Right cardiac atrium (tissue), 5 donors: ENCODE measurements around the gene NID2. TPM values are rescaled to one million over a fixed set of nuclear protein-coding genes. Genes with fewer than 3 reads are reported as not detected.

ENCODE experiments used
- ATAC-seq, 2 donors: fragments of 200-7000 bp; cut with Tn5 transposase; one replicate each; pipeline versions ENCODE4 v1.8.0 to v1.9.1; 2020; ENCODE audit warnings: moderate library complexity in 2 of 2, mild to moderate bottlenecking in 1 of 2
- DNase-seq, 3 donors: peaks; one replicate each; pipeline ENCODE4 v3.0.0-alpha.2; 2020
- H3K27ac ChIP-seq: one replicate; pipeline ENCODE4 v1.5.1; 2013; ENCODE audit warnings: mild to moderate bottlenecking, low read length, control low read depth, moderate library complexity
- H3K27me3 ChIP-seq: one replicate; pipeline ENCODE4 v1.6.1; 2013; ENCODE audit not compliant: control insufficient read depth, insufficient read depth
- H3K4me1 ChIP-seq: one replicate; pipeline ENCODE4 v1.6.1; 2013; ENCODE audit warnings: low read length; ENCODE audit not compliant: control insufficient read depth, insufficient read depth
- H3K4me3 ChIP-seq: one replicate; pipeline ENCODE4 v1.5.1; 2013; ENCODE audit warnings: low read length, control low read depth
- H3K9me3 ChIP-seq: one replicate; pipeline ENCODE4 v1.6.1; 2013; ENCODE audit warnings: low read length; ENCODE audit not compliant: control insufficient read depth
- WGBS: extraction: QIAGEN DNeasy Blood & Tissue Kit; methylation state at CpG from one replicate; pipeline ENCODE4 v1.1.7; 2013; 5-methylcytosine and 5-hydroxymethylcytosine counted together
- intact Hi-C, 4 donors: fragments of 100-400 bp; cut with DNase I; formaldehyde crosslinking; loops; one replicate each; pipeline versions ENCODE4 v1.11.0 to v1.14.0; 2022 to 2023
- polyA plus RNA-seq: library from polyadenylated mRNA; stranded (reverse); fragments of 200-250 nt; gene quantifications from one replicate; pipeline ENCODE4 v1.2.3, GENCODE V29; 2013
- total RNA-seq, 4 donors: library from RNA; stranded (reverse); fragmentation: NEBNext Ultra II Directional; extraction: Animal tissue kit (Norgen Biotek cat#: 25700); gene quantifications; one replicate each; pipeline ENCODE4 v1.2.1, GENCODE V29; 2021
- donor health status: healthy with polysubstance abuse.
- donor health status: DM: no; HTN: yes; CAD: no.
- donor health status: DM: no; HTN: no; CAD: no.
- donor health status: DM: no; HTN: yes; CAD: no; lungs with severe emphysema.
- donor health status: DM: yes; HTN: yes; CAD: no.

Gene NID2
- total and polyA plus RNA-seq, 5 donors, result 18.9 to 38.1 (median 25.9) TPM

- Histone ChIP-seq H3K27ac (no peak overlapping the region), H3K27me3 (no peaks in the 10 kb centered on the region), H3K9me3 (no peaks in the 10 kb centered on the region), H3K4me3 (no peak overlapping the region), H3K4me1 (peaks cover 8% of the 10 kb centered on the region)
- DNase-seq (no peak), ATAC-seq (no peak)
- intact Hi-C loops, result loop anchor here in 1 of 4 donors (5.0 kb wide), 1 partner anchor 132 kb away; no protein-coding TSS in a partner anchor
- 53% methylated on average over 3 of the region's 3 CpGs for WGBS
These were observed 68.2 kb downstream of the NID2 start for GRCh38 chr14:52000696-52001095.

DNA sequence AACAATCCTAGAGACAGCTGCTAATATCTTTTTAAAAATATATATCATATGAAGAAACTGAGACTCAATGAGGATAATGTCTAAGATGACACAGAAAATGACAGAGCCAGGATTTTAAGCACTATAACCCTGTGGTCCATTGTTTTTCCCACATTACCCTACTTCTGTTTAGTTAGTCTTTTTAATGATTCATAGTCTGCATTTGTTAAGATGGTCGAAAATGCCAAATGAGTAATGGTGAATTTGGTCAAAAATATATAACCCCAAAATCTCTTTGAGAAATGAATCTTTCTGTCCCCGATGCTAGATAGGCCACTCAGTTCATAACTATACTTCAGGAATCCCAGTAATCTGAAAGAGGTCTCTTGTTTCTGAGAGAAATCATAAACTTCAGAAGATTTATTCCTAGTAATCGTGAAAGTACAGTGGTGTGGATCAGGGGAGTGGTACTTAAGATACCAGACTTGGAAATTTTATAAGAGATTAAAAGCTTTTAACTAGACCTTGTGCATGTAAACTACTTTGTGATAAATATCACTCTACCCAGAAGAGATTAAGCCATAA lies 68.8 kb downstream of the NID2 start:
- ATAC-seq, result no peak
- 57% methylated on average over 3 of the region's 3 CpGs for WGBS
- H3K4me3 ChIP-seq, result no peak overlapping the region
- H3K9me3 ChIP-seq, result no peaks in the 10 kb centered on the region
- H3K4me1 ChIP-seq, result peaks cover 6% of the 10 kb centered on the region
- no peaks in the 10 kb centered on the region for H3K27me3 ChIP-seq
- H3K27ac ChIP-seq, result no peak overlapping the region
- no peak for DNase-seq
- intact Hi-C loops, result loop anchor here in 1 of 4 donors (5.0 kb wide), 1 partner anchor 132 kb away; no protein-coding TSS in a partner anchor

- WGBS, result 48% methylated on average over 2 of the region's 2 CpGs
- no peak overlapping the region for H3K27ac ChIP-seq
- ATAC-seq (no peak), DNase-seq (no peak)
- H3K4me3 ChIP-seq, result no peak overlapping the region
- no peaks in the 10 kb centered on the region for H3K27me3 ChIP-seq
- H3K9me3 ChIP-seq, result no peaks in the 10 kb centered on the region
- intact Hi-C loops, result loop anchor here in 3 of 4 donors (5.0 kb wide), 2 partner anchors 73 to 133 kb away; no protein-coding TSS in a partner anchor
- peaks cover 6% of the 10 kb centered on the region for H3K4me1 ChIP-seq
These were observed 69.8 kb downstream of the NID2 start for GRCh38 chr14:51999084-51999483.

DNA sequence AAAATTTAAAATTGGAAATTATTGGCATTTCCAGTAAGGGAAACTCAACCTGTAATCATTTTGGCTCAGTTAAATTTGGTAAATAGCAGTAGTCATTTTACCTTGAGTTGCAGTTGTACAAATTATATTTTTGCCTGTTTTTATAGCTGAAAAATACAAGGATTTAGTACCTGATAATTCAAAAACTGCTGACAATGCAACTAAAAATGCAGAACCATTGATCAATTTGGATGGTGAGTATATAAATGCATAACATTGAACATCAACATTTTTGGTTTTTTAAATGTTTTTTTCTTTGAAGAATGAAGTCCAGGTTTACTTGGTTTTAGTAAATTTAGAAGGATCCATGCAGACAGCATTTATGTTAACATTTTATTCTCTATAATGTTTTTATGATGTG lies 70.5 kb downstream of the NID2 start:
- peaks cover 4% of the 10 kb centered on the region for H3K4me1 ChIP-seq
- DNase-seq (no peak), ATAC-seq (no peak)
- H3K27ac ChIP-seq, result no peak overlapping the region
- no peak overlapping the region for H3K4me3 ChIP-seq
- H3K9me3 ChIP-seq, result no peaks in the 10 kb centered on the region
- intact Hi-C loops, result loop anchor here in 3 of 4 donors (5.0 kb wide), 2 partner anchors 74 to 134 kb away; no protein-coding TSS in a partner anchor
- H3K27me3 ChIP-seq, result no peaks in the 10 kb centered on the region

- WGBS, result 38% methylated on average over 4 of the region's 4 CpGs
- H3K27ac ChIP-seq, result no peak overlapping the region
- H3K4me3 ChIP-seq, result no peak overlapping the region
- H3K4me1 ChIP-seq, result no peaks in the 10 kb centered on the region
- DNase-seq (no peak), ATAC-seq (no peak)
- H3K27me3 ChIP-seq, result no peaks in the 10 kb centered on the region
- intact Hi-C loops, result loop anchor here (2.0 to 5.0 kb wide), 3 partner anchors 76 to 137 kb away; no protein-coding TSS in a partner anchor
- H3K9me3 ChIP-seq, result no peaks in the 10 kb centered on the region
These were observed 72.6 kb downstream of the NID2 start for GRCh38 chr14:51996148-51996746.

DNA sequence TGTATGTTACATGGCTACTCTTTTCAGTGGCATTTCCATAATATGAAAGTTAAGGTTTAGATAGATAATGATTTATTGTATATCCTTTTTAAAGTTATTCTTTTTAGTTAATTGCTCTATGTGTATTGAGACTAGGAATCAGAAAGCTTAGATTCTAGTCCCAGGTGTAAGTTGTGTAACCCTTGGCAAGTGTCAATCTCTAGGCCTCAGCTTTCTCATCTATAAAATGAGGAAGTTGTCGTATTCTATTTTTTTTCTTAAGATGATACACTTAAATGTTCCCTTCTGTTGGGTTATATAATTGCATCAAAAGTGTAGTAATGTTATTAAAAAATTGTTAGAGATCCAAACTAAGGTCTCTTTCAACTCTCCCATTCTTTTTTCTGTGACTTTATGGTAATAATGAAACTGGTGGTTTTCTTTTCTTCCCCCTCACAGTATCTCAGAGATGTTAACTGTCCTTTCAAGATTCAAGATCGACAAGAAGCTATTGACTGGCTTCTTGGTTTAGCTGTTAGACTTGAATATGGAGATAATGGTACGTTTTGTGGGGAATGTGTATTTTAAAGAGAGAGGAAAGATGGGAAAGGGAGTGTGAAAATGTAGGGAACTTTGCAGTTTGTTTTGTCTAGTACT lies 75.5 kb downstream of the NID2 start:
- DNase-seq (no peak), ATAC-seq (no peak)
- Histone ChIP-seq H3K9me3 (no peaks in the 10 kb centered on the region), H3K27ac (no peak overlapping the region), H3K4me3 (no peak overlapping the region), H3K27me3 (no peaks in the 10 kb centered on the region), H3K4me1 (no peaks in the 10 kb centered on the region)
- intact Hi-C loops, result no loop called here
- WGBS, result 67% methylated on average over 3 of the region's 3 CpGs

DNA sequence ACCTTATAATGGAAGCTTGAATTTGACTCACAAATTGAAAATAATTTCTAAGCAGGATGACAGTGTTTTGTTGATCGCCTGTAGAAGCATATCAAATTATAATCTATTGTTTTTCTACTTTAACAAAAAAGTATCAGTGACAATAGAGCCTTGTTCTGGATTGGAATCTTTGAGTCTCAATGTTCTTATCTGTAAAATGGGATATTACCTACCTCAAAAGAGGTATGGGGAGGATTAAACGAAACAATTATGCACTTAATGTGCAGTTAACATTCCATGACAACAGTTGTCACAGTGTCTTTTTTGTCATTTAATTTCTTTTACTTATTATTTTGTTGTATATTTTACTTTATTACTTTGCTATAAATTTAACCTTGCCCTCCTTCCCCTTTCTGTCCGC lies 78.4 kb downstream of the NID2 start:
- Histone ChIP-seq H3K27me3 (no peaks in the 10 kb centered on the region), H3K27ac (no peak overlapping the region), H3K9me3 (no peaks in the 10 kb centered on the region), H3K4me3 (peak overlapping the region; percentile 76), H3K4me1 (no peaks in the 10 kb centered on the region)
- intact Hi-C loops, result no loop called here
- WGBS, result 71% methylated on average over 3 of the region's 3 CpGs
- ATAC-seq, result no peak
- DNase-seq, result no peak

DNA sequence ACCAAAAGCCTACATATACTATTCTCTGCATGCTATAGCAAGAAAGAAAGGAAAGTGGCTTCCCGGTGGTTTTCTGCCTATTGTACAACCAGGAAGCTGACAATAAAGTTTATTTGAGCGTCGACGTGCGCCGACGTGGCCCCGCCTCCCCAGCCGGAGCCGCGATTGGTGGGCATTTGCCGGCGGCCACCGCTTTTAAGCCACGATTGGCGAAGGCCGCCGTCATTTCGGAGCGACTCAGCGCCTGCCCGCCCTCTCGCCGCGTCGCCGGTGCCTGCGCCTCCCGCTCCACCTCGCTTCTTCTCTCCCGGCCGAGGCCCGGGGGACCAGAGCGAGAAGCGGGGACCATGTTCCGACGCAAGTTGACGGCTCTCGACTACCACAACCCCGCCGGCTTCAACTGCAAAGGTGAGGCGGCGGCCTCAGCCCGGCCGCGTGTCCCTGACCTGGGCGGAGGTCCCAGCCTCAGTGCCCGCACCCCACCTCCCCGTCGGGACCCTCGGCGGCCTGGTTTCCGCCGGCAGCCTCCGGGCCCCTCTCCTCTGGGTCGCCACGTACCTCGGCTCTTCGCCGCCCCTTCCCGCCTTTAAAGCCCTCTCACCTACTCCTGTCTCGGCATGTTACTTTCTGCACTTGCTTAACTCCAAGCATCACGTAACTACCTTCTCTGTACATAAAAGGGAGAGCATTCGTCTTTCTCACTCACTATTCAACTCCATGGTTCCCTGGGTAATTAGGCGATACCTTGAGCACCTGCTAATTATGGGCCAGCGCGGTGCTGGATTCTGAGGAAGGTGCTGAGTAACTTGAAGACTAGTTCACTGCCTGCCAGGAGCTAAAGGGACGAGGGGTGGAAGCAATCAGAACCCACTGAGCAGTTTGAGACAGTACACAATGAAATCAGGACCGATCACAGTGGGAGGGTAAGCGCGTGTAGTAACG lies 79.3 kb downstream of the NID2 start, which contains the start of gene RTRAF:
Gene RTRAF (plus strand): TSS at position 254 of the 942 bp plus-strand sequence. CDS start 94 bp downstream, at position 348.
- Histone ChIP-seq H3K9me3 (no peaks in the 10 kb centered on the region), H3K27me3 (no peaks in the 10 kb centered on the region), H3K4me3 (peak within 1 kb of the TSS; percentile 76), H3K27ac (peak within 1 kb of the TSS; percentile 53), H3K4me1 (no peaks in the 10 kb centered on the region)
- ATAC-seq, result peak; percentile 99 to 100
- peak; percentile 96 to 98 (median 97) for DNase-seq
- intact Hi-C loops, result loop anchor here in 2 of 4 donors (10.0 kb wide), 1 partner anchor 205 kb away; no protein-coding TSS in a partner anchor
- WGBS, result under 1% methylated on average over 72 of the region's 72 CpGs

DNA sequence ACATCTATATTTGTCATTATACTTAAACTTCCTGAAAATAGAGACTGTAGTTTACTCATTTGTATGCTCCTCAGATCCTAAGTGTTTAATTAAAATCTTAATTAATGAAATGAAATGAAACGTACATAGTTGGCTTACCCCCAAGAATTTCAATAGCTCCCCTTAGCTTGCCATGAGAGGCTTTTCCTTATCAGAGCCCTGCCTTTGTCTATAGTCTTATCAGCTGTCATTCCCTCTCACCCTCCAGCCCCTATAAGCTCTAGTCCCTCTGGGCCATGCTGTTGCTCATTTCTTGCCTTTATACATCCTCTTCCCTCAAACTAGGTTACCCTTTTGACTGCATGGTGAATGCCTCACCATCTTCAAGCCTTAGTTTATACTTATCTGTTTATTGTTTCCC lies 80.6 kb downstream of the NID2 start:
- H3K27me3 ChIP-seq, result no peaks in the 10 kb centered on the region
- H3K9me3 ChIP-seq, result no peaks in the 10 kb centered on the region
- no peak for ATAC-seq
- H3K27ac ChIP-seq, result no peak overlapping the region
- intact Hi-C loops, result loop anchor here in 2 of 4 donors (10.0 kb wide), 1 partner anchor 203 kb away; no protein-coding TSS in a partner anchor
- no peak for DNase-seq
- no peaks in the 10 kb centered on the region for H3K4me1 ChIP-seq
- WGBS, result 40% methylated on average over 1 of the region's 1 CpG
- H3K4me3 ChIP-seq, result no peak overlapping the region

- 86% methylated on average over 4 of the region's 4 CpGs for WGBS
- no peaks in the 10 kb centered on the region for H3K4me1 ChIP-seq
- ATAC-seq (no peak), DNase-seq (no peak)
- no peaks in the 10 kb centered on the region for H3K9me3 ChIP-seq
- no peak overlapping the region for H3K27ac ChIP-seq
- H3K4me3 ChIP-seq, result no peak overlapping the region
- intact Hi-C loops, result loop anchor here in 2 of 4 donors (10.0 kb wide), 1 partner anchor 197 kb away; no protein-coding TSS in a partner anchor
- H3K27me3 ChIP-seq, result no peaks in the 10 kb centered on the region
These were observed 87.5 kb downstream of the NID2 start for GRCh38 chr14:51981218-51981854.
